LNCAP (cell line): ENCODE results near the gene KDM2B.

Experiments used
- TF ChIP-seq, protein P1 (sequence below): fragments of 450-650 bp; IDR thresholded peaks from 2 replicates; pipeline ENCODE4 v1.5.1; 2017; ENCODE audit warnings: mild to moderate bottlenecking

Gene KDM2B

DNA sequence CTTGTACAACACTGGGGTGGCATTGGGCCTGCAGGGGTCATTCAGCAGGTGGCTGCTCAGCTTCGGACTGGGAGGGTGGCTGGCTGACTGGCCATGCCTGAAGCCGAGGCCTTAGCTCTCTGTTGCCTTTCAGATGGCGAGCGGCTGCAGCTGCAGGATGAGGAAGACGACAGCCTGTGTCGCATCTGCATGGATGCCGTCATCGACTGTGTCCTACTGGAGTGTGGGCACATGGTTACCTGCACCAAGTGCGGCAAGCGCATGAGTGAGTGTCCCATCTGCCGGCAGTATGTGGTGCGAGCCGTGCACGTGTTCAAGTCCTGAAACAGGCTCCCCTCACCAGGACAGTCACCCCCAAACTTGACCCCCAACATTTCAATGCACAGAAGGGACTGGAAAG is 157.6 kb downstream of the KDM2B start:
- TF ChIP-seq, protein P1, sequence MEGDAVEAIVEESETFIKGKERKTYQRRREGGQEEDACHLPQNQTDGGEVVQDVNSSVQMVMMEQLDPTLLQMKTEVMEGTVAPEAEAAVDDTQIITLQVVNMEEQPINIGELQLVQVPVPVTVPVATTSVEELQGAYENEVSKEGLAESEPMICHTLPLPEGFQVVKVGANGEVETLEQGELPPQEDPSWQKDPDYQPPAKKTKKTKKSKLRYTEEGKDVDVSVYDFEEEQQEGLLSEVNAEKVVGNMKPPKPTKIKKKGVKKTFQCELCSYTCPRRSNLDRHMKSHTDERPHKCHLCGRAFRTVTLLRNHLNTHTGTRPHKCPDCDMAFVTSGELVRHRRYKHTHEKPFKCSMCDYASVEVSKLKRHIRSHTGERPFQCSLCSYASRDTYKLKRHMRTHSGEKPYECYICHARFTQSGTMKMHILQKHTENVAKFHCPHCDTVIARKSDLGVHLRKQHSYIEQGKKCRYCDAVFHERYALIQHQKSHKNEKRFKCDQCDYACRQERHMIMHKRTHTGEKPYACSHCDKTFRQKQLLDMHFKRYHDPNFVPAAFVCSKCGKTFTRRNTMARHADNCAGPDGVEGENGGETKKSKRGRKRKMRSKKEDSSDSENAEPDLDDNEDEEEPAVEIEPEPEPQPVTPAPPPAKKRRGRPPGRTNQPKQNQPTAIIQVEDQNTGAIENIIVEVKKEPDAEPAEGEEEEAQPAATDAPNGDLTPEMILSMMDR: no peak

DNA sequence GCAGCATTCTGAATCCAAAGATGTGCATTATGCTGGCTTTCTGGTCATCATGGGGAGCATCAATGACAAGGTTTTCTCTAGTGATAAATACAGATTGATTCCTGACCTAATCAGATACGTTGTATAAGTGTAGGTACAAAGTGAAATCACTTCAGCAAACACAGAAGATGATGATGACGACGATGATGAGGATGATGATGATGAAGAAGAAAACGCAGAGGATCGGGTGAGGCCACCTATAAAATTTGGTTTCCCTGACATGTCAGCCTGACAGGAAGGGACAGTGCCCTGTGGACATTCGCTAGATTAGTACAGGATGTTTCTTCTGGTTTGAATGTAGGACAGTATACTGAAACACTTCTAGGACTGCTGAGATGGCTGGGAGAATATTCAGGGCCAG is 160.7 kb downstream of the KDM2B start:
- TF ChIP-seq, protein P1: no peak

DNA sequence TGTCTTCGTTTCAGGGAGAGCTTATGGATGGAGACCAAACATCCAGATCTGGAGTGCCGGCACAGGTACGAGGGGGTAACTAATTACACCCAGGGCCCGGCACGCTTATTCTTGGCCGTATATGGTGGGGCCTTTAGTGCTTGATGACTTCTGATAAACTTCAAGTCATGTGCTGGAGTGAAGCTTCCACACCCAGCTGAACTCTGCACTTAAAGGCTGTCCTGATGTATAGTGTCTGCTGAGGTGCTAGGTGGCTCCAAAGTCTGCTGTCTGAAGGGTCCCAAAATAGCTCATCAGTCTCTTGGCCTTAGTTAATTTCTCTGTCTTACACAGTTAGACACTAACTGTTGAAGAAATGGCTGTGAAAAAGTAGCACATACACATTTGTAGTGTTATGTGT is 163.0 kb downstream of the KDM2B start:
- TF ChIP-seq, protein P1: no peak

DNA sequence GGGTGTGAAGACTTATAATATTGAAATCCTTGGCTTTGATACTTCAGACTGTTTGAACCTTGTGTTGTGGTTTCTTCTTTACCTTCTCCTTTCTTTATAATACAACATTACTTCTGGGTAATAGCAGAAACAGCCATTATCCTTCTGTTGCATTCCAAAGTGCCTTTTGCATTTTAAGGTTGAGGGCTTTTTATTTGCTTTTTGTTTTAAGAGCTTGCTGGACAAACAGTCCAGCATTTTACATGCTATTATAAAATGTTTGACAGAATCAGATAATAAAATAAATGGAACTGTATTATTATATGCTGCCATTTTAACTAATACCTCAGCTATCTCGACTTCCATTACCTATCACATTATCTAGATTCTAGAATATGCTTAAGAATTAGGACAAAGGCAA is 166.9 kb downstream of the KDM2B start:
- TF ChIP-seq, protein P1: no peak

DNA sequence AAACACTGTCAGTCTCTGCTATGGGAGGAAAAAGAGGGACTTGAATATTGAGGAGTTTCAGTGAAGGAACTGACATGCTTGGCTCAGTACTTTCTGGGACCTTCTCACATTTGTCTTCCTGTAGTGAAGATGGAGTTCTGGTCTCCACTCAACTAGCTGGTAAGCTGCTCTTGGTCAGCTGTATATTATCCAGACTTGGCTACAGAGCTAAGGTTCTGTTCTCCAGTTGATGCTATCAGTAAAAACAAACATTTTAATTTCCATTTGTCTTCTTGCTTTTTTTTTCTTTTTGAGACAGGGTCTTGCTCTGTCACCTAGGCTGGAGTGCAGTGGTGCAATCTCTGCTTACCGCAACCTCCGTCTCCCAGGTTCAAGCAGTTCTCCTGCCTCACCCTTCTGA is 175.6 kb downstream of the KDM2B start:
- TF ChIP-seq, protein P1: no peak

DNA sequence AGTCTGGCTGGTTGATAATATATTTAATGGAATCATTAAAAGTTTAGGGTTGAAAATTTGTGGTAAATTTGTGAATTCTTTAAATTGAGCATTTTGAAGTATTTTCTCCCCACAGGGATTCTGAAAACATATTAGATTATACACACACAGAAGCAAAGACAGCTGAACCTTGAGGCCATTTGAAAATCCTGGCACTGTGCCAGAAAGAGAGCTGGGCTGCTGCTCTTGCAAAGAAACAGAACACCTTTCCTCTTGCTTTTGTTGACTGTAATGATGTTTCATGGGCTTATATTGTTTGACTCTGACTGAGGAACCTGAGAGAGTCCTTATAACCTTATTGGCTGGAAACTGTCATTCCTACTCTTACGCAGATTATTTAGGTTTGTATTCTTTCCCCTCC is 176.1 kb downstream of the KDM2B start:
- TF ChIP-seq, protein P1: no peak

DNA sequence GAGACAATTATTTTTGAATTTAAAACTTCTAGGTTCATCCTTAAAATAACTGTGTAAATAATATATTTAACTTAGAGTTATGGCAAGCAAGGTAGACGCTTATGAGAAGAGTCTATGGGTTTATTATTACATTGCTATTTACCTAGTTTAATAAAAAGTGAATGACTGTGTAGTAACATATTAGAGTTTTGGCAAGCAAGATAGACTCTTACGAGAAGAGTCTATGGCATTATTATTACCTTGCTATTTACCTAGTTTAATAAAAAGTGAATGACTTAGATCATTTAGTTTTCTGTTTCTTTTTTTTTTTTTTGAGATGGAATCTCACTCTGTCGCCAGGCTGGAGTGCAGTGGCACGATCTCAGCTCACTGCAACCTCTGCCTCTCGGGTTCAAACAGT is 177.1 kb downstream of the KDM2B start:
- TF ChIP-seq, protein P1: no peak
